GM21529 (cell line): ENCODE results near the gene BRIX1.
"Not testable (repeated sequence)": the region's sequence is repeated elsewhere in the genome, so short reads cannot be mapped to it uniquely, and the experiment has no call there.

Experiments
- ATAC-seq: cut with Tn5 transposase; IDR thresholded peaks from one replicate; pipeline ENCODE4 v1.9.1; 2021; ENCODE audit not compliant: unreplicated experiment

Gene BRIX1

GRCh38 chr5:34913072-34913471, 2.4 kb upstream of the BRIX1 start:
- ATAC-seq, result no peak

GRCh38 chr5:34914671-34915138, 806 bp upstream of the BRIX1 start:
- peak; percentile 17 for ATAC-seq

- peak; percentile 10 for ATAC-seq
Measured at GRCh38 chr5:34915856-34916192, 313 bp downstream of the BRIX1 start.

- ATAC-seq, result no peak
Measured at GRCh38 chr5:34916518-34916917, 1.0 kb downstream of the BRIX1 start.

- ATAC-seq, result no peak
Measured at GRCh38 chr5:34918025-34918424, 2.5 kb downstream of the BRIX1 start.

- no peak for ATAC-seq
Measured at GRCh38 chr5:34919077-34919476, 3.6 kb downstream of the BRIX1 start.

GRCh38 chr5:34923256-34923655, 7.7 kb downstream of the BRIX1 start:
- ATAC-seq, result not testable (repeated sequence)

- ATAC-seq, result peak; percentile 64
Measured at GRCh38 chr5:34923694-34924461, 8.4 kb downstream of the BRIX1 start.

- ATAC-seq, result no peak
Measured at GRCh38 chr5:34924462-34924765, 8.9 kb downstream of the BRIX1 start.

- no peak for ATAC-seq
Measured at GRCh38 chr5:34926318-34926888, 10.9 kb downstream of the BRIX1 start.

GRCh38 chr5:34927785-34928184, 12.3 kb downstream of the BRIX1 start:
- ATAC-seq, result no peak

GRCh38 chr5:34928267-34928666, 12.8 kb downstream of the BRIX1 start:
- ATAC-seq, result no peak

GRCh38 chr5:34929134-34929719, 13.7 kb downstream of the BRIX1 start, which contains the start of gene DNAJC21:
Gene DNAJC21, plus strand, starts transcription at chr5:34929559. Its CDS starts 261 bp downstream, at chr5:34929820.
- peak; percentile 85 for ATAC-seq

GRCh38 chr5:34929720-34930461, 14.4 kb downstream of the BRIX1 start:
- peak; percentile 71 for ATAC-seq

GRCh38 chr5:34930462-34930844, 14.9 kb downstream of the BRIX1 start:
- ATAC-seq, result no peak

- no peak for ATAC-seq
Measured at GRCh38 chr5:34930870-34931269, 15.4 kb downstream of the BRIX1 start.

- no peak for ATAC-seq
Measured at GRCh38 chr5:34932947-34933346, 17.4 kb downstream of the BRIX1 start.

- ATAC-seq, result no peak
Measured at GRCh38 chr5:34941936-34942335, 26.4 kb downstream of the BRIX1 start.

GRCh38 chr5:34944044-34944443, 28.5 kb downstream of the BRIX1 start:
- no peak for ATAC-seq

- no peak for ATAC-seq
Measured at GRCh38 chr5:34944460-34945047, 29.0 kb downstream of the BRIX1 start.

GRCh38 chr5:34957321-34957720, 41.8 kb downstream of the BRIX1 start:
- ATAC-seq, result no peak
